ENCODE measurements around the gene COQ8A. TPM values are rescaled to one million over a fixed set of nuclear protein-coding genes. Genes with fewer than 3 reads are reported as not detected.

Gene COQ8A
- total RNA-seq, 1 experiment from 2014 or later, result 35.3 TPM

- ATAC-seq (no peak), DNase-seq (ENCODE audit: low read depth, low spot score) (no peak)
- Histone ChIP-seq H3K79me2 (ENCODE audit: insufficient read depth, low read length) (no peaks in the 10 kb centered on the region), H3K4me3 (replicated peaks in 1 of 2; ENCODE audit: low read depth in 1 of 2, low read length in 2 of 2) (no peak overlapping the region), H3K4me1 (ENCODE audit: control insufficient read depth in 1 of 2, insufficient read depth in 2 of 2, low read length in 2 of 2) (no peaks in the 10 kb centered on the region), H3K9me2 (ENCODE audit: insufficient read depth) (no peaks in the 10 kb centered on the region), H3K36me3 (ENCODE audit: control insufficient read depth in 1 of 2, insufficient read depth in 2 of 2, low read length in 2 of 2) (peaks cover 0 to 6% of the 10 kb centered on the region in 2 experiments; a peak in 1 of 4 replicates), H3K27ac (ENCODE audit: low read depth, low read length) (no peak overlapping the region), H4K20me1 (ENCODE audit: insufficient read depth) (no peaks in the 10 kb centered on the region), H3K9ac (ENCODE audit: low read length) (no peak overlapping the region), H3K27me3 (ENCODE audit: insufficient read depth, low read length) (no peaks in the 10 kb centered on the region), H2AFZ (ENCODE audit: low read depth, low read length, poor library complexity, severe bottlenecking) (no peak overlapping the region), H3K9me3 (ENCODE audit: control insufficient read depth in 1 of 2, insufficient read depth in 1 of 2, low read depth in 1 of 2, low read length in 2 of 2) (no peaks in the 10 kb centered on the region), H3K4me2 (ENCODE audit: low read length) (no peak overlapping the region)
- intact Hi-C loops (cut with micrococcal nuclease), result no loop called here
- TF ChIP-seq POLR2AphosphoS5 (IDR thresholded peaks at IDR 0.05; ENCODE audit: low read depth, low read length) (no peak), YY1 (IDR thresholded peaks at IDR 0.05; ENCODE audit: extremely low read depth, insufficient replicate concordance, low read depth, low read length) (no peak), ATF3 (IDR thresholded peaks at IDR 0.05) (no peak), REST (IDR thresholded peaks at IDR 0.05; ENCODE audit: low read depth) (no peak), ZFX (IDR thresholded peaks at IDR 0.05) (no peak), ZBTB33 (IDR thresholded peaks at IDR 0.05; ENCODE audit: extremely low read depth, insufficient replicate concordance, low read length) (no peak), EZH2phosphoT487 (IDR thresholded peaks at IDR 0.05; ENCODE audit: borderline replicate concordance) (no peak), TCF7L2 (IDR thresholded peaks at IDR 0.05; ENCODE audit: borderline replicate concordance, extremely low read depth, insufficient read depth, insufficient read length) (no peak), FOSL1 (IDR thresholded peaks at IDR 0.05; ENCODE audit: low read depth) (no peak), MAX (IDR thresholded peaks at IDR 0.05) (no peak)
- ChIA-PET RAD21 (ENCODE audit: low non-redundant PET in 1 of 2, low total read pairs in 2 of 2, uncharacterized antibody in 2 of 2, unreplicated experiment in 2 of 2) (no interaction called here), POLR2A (no interaction called here), CTCF (no interaction called here)
- BruUV-seq (replicated peaks), result no TSS peak
Observed at GRCh38 chr1:227006226-227006796, 66.2 kb downstream of the COQ8A start.
